HepG2 (cell line): ENCODE measurements around the gene OPRL1. TPM values are rescaled to one million over a fixed set of nuclear protein-coding genes. Genes with fewer than 3 reads are reported as not detected.

Experiments
- AKAP8 ChIP-seq: sonication (generic); formaldehyde crosslinking; IDR thresholded peaks from 2 replicates; pipeline ENCODE4 v1.5.1; 2020; ENCODE audit warnings: mild to moderate bottlenecking, missing genetic modification reagents
- ESRRA ChIP-seq: sonication (generic); formaldehyde crosslinking; IDR thresholded peaks from 2 replicates; pipeline ENCODE4 v1.5.1; 2020; ENCODE audit warnings: mild to moderate bottlenecking, low read depth, missing genetic modification reagents
- KDM6A ChIP-seq: IDR thresholded peaks from 2 replicates; pipeline ENCODE4 v1.6.1; 2016; ENCODE audit warnings: low read depth
- NR2F2 ChIP-seq: IDR thresholded peaks from 2 replicates; pipeline ENCODE4 v1.6.1; 2012; ENCODE audit warnings: low read depth, inconsistent platforms, borderline replicate concordance
- PRDM4 ChIP-seq: sonication (generic); formaldehyde crosslinking; IDR thresholded peaks from 2 replicates; pipeline ENCODE4 v1.9.0; 2021; ENCODE audit warnings: missing genetic modification reagents, borderline replicate concordance
- ZNF337 ChIP-seq: sonication (generic); formaldehyde crosslinking; IDR thresholded peaks from 2 replicates; pipeline ENCODE4 v1.5.1; 2020; ENCODE audit warnings: missing genetic modification reagents, low read depth, mild to moderate bottlenecking, borderline replicate concordance
- ZNF446 ChIP-seq: sonication (generic); formaldehyde crosslinking; IDR thresholded peaks from 2 replicates; pipeline ENCODE4 v1.5.0; 2020; ENCODE audit warnings: mild to moderate bottlenecking, missing genetic modification reagents
- ZNF552 ChIP-seq: sonication (generic); formaldehyde crosslinking; IDR thresholded peaks from 2 replicates; pipeline ENCODE4 v1.9.0; 2022; ENCODE audit warnings: missing genetic modification reagents, mild to moderate bottlenecking, borderline replicate concordance
- ZNF629 ChIP-seq: sonication (generic); formaldehyde crosslinking; conservative IDR thresholded peaks from 2 replicates; pipeline ENCODE4 v1.5.0; 2020; ENCODE audit warnings: missing genetic modification reagents
- polyA plus RNA-seq, 8 experiments: library from polyadenylated mRNA; depleted of rRNA in 3 of 8; stranded (reverse) in 7 of 8; unstranded in 1 of 8; fragments of >200 nt; fragmentation: Illumina TruSeq in 4 of 8; extraction: Trizol in 4 of 8; gene quantifications; 2 replicates each; pipeline versions ENCODE4 v1.2.1 to v1.2.3, GENCODE V29; 2011 to 2016; ENCODE audit warnings: low read depth in 4 of 8, missing spikeins in 1 of 8, mixed read lengths in 1 of 8; ENCODE audit not compliant: insufficient read depth in 1 of 8
- total RNA-seq, 5 experiments: library from RNA; depleted of rRNA; stranded (reverse); fragments of >200 nt; fragmentation: Illumina TruSeq; extraction: Trizol; gene quantifications; 2 replicates each; pipeline ENCODE4 v1.2.3, GENCODE V29; 2016; ENCODE audit warnings: low read depth in 1 of 5
- TF ChIP-seq, protein P1 (sequence below): sonication (generic); formaldehyde crosslinking; IDR thresholded peaks from 2 replicates; pipeline ENCODE4 v1.4.0; 2020; ENCODE audit warnings: missing genetic modification reagents, borderline replicate concordance
- TF ChIP-seq, protein P2 (sequence below): sonication (generic); formaldehyde crosslinking; IDR thresholded peaks from 2 replicates; pipeline ENCODE4 v1.4.0; 2020; ENCODE audit warnings: missing genetic modification reagents

Gene OPRL1
- total and polyA plus RNA-seq, 2 of the 13 experiments (the other 11 are each of a cell fraction or from before 2014, with no cell fraction given), result 0.35 to 0.71 TPM

DNA sequence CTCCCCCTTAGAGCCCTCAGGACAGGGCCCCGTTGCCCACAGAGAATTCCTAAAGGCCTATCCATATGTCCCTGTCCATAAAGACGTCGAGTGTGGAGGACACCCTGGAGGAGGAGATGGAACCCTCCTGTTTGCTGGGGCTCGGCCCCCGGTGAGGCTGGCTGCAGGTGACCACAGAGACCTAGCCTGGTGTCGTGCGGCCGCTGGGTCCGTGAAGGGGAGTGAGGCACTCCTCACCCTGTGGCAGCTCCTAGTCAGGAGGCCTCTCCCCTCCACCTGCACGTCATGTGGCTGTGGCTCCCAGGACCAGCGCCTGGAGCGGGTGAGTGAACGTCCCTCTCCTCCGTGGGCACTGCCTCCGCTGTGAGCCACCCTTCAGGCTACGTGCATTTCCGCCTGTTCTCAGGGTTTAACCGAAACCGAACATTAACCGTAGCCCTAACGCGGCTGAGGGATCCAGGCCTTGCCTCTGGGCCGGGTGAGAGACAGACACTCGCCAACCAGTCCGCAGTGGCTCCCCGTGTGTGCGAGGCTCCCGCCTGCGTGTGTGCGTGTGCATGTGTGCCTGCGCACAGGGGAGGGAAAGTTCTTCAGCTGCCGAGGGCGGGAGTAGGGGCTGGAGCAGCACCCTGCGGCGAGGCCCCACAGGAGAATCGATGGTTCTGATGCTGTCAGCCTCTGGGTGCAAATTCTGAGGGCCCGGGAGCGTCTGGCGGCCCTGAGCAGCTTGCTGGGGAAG is 22.8 kb upstream of the OPRL1 start (continued):
- TF ChIP-seq ZNF446 (CRISPR knock-in tag) (peak; percentile 78; the same call in 1 of the 2 replicates), ZNF337 (CRISPR knock-in tag) (no peak), KDM6A (CRISPR knock-in tag) (no peak), NR2F2 (no peak), PRDM4 (CRISPR knock-in tag) (no peak), ZNF552 (CRISPR knock-in tag) (no peak), ZNF629 (CRISPR knock-in tag) (no peak), AKAP8 (CRISPR knock-in tag) (peak; percentile 87; the same call in 1 of the 2 replicates), ESRRA (CRISPR knock-in tag) (no peak)
- TF ChIP-seq, protein P1, sequence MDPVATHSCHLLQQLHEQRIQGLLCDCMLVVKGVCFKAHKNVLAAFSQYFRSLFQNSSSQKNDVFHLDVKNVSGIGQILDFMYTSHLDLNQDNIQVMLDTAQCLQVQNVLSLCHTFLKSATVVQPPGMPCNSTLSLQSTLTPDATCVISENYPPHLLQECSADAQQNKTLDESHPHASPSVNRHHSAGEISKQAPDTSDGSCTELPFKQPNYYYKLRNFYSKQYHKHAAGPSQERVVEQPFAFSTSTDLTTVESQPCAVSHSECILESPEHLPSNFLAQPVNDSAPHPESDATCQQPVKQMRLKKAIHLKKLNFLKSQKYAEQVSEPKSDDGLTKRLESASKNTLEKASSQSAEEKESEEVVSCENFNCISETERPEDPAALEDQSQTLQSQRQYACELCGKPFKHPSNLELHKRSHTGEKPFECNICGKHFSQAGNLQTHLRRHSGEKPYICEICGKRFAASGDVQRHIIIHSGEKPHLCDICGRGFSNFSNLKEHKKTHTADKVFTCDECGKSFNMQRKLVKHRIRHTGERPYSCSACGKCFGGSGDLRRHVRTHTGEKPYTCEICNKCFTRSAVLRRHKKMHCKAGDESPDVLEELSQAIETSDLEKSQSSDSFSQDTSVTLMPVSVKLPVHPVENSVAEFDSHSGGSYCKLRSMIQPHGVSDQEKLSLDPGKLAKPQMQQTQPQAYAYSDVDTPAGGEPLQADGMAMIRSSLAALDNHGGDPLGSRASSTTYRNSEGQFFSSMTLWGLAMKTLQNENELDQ (CRISPR knock-in tag), result no peak
- TF ChIP-seq, protein P2, sequence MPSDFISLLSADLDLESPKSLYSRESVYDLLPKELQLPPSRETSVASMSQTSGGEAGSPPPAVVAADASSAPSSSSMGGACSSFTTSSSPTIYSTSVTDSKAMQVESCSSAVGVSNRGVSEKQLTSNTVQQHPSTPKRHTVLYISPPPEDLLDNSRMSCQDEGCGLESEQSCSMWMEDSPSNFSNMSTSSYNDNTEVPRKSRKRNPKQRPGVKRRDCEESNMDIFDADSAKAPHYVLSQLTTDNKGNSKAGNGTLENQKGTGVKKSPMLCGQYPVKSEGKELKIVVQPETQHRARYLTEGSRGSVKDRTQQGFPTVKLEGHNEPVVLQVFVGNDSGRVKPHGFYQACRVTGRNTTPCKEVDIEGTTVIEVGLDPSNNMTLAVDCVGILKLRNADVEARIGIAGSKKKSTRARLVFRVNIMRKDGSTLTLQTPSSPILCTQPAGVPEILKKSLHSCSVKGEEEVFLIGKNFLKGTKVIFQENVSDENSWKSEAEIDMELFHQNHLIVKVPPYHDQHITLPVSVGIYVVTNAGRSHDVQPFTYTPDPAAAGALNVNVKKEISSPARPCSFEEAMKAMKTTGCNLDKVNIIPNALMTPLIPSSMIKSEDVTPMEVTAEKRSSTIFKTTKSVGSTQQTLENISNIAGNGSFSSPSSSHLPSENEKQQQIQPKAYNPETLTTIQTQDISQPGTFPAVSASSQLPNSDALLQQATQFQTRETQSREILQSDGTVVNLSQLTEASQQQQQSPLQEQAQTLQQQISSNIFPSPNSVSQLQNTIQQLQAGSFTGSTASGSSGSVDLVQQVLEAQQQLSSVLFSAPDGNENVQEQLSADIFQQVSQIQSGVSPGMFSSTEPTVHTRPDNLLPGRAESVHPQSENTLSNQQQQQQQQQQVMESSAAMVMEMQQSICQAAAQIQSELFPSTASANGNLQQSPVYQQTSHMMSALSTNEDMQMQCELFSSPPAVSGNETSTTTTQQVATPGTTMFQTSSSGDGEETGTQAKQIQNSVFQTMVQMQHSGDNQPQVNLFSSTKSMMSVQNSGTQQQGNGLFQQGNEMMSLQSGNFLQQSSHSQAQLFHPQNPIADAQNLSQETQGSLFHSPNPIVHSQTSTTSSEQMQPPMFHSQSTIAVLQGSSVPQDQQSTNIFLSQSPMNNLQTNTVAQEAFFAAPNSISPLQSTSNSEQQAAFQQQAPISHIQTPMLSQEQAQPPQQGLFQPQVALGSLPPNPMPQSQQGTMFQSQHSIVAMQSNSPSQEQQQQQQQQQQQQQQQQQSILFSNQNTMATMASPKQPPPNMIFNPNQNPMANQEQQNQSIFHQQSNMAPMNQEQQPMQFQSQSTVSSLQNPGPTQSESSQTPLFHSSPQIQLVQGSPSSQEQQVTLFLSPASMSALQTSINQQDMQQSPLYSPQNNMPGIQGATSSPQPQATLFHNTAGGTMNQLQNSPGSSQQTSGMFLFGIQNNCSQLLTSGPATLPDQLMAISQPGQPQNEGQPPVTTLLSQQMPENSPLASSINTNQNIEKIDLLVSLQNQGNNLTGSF (CRISPR knock-in tag), result 0 out of 2 replicates have a peak, but pooled peaks have one; percentile 13
- TF ChIP-seq, all 625 proteins: peak for 212
